HG02884 (cell line): ENCODE measurements around the gene GOLGA3.
"Not testable (repeated sequence)": the region's sequence is repeated elsewhere in the genome, so short reads cannot be mapped to it uniquely, and the experiment has no call there.

ENCODE experiments used
- ATAC-seq: cut with Tn5 transposase; IDR thresholded peaks from one replicate; pipeline ENCODE4 v1.9.1; 2021; ENCODE audit warnings: mild to moderate bottlenecking, moderate library complexity; ENCODE audit not compliant: unreplicated experiment

GOLGA3 gene

DNA sequence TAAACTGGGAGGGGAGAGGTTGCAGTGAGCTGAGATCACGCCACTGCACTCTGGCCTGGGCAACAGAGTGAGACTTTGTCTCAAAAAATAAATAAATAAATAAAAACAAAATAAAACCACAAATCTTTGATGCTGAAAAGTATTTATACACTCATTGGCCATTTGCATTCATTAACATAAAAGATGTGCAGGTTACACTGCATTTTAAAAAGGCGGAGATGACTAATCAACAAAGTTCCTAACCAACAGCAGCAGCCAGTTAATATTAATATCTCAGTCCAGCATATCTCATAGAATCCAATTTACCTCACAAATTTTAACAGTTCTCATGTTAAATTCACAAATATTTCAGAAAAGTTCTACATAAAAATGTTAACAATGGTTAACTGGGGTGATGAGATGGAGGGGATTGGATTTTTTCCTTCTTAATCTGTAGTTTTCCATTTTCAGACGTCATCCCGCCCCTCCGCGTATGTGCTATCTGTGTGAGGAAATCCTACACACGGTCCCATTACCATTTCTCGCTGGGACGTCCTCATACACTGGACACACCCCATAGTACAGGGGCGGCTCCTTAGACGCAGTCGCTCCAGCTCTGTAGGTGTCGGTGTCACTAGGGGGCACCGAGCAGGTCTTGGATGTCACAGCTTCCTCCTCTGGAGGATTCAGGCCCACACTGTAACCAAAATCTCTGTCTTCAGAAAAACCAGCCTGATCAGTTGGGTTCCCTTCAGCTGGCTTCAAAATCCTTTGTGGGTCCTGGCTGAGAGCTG lies 74.3 kb downstream of the GOLGA3 start:
- ATAC-seq: no peak

DNA sequence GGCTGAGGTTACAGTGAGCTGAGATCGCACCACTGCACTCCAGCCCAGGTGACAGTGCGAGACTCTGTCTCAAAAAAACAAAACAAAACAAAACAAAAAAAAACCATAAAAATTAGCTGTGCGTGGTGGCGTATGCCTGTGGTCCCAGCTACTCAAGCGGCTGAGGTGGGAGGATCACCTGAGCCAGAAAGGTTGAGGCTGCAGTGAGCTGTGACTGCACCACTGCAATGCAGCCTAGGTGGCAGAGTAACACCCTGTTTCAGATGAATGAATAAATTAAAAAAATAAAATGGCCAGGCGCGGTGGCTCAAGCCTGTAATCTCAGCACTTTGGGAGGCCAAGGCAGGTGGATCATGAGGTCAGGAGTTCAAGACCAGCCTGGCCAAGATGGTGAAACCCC lies 75.0 kb downstream of the GOLGA3 start:
- not testable (repeated sequence) for ATAC-seq

DNA sequence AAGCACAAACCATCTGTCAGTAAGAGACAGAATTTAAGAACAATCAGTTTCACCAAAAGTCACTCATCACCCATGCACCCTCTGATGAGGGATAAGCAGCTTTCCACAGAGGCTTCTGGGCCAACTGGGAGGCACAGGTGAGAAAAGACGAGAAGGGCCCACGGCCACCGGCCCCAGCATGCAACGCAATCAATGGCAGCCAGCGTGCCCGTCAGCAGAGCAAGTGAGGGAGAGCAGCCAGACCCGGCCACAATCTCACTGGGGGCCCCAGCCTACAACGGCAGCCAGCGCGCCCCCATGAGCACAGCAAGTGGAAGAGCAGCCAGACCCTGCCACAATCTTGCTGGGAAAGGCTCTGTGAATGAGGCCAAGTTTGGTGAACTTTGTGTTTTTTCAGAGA lies 80.3 kb downstream of the GOLGA3 start:
- no peak for ATAC-seq

DNA sequence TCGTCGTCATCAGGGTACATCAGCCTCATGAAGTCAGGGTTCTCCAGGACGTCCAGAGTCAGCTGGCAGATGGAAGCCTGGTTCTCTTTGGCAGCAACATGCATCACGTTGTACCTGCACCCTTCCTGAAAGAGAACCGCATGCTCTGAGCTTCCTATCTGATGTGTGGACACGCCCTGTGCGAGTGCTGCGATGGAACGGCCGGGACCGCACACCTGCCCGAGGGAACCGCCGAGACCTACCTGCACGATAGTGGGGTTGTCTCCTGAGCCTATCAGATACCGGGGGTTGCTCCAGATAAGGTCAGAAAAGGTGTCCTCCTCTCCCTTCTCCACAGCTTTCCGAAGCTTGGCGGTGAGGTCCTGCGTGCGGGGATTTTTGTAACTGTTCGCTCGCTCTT lies 80.8 kb downstream of the GOLGA3 start:
- no peak for ATAC-seq

DNA sequence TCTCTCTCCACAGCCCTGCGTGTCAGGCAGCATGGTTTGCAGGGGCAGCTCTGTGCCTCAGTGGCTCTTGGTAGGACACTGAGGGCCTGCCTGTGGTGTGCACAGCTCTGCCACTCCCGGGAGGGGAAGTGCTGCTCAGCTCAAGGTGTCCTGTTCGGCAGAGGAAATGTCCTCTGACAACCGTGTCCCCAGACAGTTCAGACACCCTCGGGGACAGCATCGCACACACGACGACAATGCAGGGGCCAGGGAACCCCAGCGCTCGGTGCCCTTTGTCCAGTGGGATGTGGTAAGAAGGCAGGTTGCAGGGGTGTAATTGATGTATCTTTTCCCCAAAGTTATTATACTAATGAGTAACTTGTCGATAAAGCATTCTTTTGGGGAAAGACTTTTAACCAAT lies 81.3 kb downstream of the GOLGA3 start:
- ATAC-seq: no peak

GRCh38 chr12:132746613-132747012 lies 82.1 kb downstream of the GOLGA3 start:
- ATAC-seq: no peak

DNA sequence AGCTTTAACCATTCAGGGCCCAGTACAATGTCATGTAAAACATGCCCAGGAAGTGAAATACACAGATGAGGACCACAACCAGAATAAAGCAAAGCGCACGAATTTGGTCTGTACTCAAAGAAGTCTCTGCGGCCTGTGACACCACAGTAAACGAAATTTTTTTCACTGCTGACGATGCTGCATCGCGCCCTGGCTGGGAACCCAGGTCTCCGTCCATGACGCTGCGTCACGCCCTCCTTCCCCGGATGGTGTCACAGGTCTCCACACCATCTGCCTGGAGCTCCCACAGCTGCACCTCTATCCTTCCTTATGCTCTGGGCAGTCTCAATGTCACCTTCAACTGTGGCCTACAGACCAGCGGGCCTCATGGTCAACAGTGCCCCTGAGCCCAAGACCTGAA lies 84.8 kb downstream of the GOLGA3 start:
- ATAC-seq: no peak

DNA sequence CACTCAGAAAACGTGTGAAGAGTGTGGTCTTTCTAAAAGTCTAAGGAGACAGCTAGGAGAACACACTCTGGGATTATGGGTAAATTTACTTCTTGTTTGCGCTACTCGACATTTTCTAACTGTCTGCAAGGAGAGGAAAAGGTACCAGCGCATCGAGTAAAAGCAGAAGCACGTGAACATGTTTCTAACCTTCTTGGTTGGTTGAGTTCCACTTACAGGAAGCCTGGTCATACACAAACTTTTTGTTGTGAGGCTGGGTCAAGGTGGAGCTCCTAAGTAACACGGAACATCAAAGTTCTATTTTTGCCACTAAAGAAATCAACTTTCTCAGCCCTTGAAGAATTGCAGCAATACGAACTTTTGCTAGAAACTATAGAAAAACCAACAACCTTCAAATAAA lies 87.0 kb downstream of the GOLGA3 start:
- no peak for ATAC-seq

DNA sequence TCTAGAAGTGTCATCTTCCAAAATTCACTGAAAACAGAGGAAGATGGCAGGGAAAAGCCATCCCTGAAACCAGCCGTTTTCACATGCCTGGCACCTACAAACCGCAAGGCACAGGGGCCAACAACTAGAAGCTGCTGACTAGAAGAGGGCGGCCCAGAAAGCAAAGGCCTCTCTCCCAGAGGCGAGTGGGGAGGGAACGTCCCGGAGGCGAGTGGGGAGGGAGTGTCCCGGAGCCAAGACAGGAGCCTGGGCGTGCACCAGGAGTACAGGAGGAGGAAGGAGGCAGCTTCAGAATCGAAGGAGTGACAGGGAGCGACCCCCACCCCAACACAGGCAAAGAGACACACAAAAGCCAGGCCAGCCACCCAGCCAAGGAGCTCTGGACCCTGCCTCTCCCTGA lies 88.0 kb downstream of the GOLGA3 start:
- ATAC-seq: no peak

DNA sequence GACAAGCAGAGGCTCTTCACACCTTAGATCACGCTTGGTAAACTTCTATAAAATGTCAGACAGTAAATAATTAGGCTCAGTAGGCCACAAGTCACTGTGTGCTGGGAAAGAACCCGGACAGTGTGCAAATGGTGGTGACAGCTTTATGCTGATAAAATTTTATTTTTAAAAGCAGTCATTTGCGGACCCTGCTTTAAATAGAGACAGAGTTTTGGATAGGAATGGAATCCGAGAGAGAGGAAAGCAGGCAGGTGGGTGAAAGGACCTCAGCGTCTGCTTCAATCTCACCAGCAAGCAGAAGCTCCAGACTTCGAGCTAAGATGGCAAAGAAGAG lies 88.4 kb downstream of the GOLGA3 start:
- no peak for ATAC-seq

- ATAC-seq: no peak
Observed at GRCh38 chr12:132739600-132740312, 88.9 kb downstream of the GOLGA3 start.

DNA sequence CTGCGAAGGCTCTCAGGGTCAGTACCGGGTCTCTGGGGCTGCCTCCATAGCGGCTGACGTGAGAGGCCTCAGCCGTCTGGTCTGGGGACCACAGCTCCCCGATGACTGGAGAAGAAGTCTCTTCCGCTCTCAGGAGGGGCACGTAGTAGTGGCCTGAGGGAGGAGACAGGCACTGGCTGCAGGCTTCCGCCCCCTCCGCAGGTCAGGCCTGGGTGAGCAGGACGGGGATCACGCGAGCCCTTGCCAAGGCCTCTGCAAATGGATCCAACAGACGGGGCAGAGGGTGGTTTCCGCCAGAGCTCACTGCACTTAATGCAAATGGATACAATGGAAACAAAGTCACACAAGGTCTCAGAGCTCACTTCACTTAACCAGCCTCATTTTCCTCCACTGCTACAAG lies 91.8 kb downstream of the GOLGA3 start:
- no peak for ATAC-seq

GRCh38 chr12:132736378-132736777 lies 92.3 kb downstream of the GOLGA3 start:
- no peak for ATAC-seq

DNA sequence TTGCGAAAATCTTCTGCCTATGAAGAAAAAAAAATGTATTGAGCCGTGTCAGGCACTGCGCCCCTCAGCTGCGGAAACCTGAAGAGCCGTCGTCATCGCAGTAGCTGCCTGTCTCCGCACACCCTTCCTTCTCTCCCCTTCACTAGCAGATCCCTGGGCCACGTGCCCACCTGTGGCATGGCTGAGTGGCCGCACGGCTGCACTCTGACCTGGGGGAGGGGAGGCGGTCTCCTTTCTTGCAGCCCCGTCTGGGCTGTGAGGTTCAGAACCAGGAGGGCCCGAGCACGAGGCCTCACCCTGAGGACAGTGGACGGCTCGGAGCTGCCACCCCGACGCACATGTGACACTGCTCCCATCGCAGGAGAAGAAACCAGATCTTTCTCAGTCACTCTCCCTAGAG lies 93.2 kb downstream of the GOLGA3 start:
- no peak for ATAC-seq

GRCh38 chr12:132734206-132734605 lies 94.5 kb downstream of the GOLGA3 start:
- no peak for ATAC-seq

GRCh38 chr12:132731574-132731973 lies 97.1 kb downstream of the GOLGA3 start:
- no peak for ATAC-seq

DNA sequence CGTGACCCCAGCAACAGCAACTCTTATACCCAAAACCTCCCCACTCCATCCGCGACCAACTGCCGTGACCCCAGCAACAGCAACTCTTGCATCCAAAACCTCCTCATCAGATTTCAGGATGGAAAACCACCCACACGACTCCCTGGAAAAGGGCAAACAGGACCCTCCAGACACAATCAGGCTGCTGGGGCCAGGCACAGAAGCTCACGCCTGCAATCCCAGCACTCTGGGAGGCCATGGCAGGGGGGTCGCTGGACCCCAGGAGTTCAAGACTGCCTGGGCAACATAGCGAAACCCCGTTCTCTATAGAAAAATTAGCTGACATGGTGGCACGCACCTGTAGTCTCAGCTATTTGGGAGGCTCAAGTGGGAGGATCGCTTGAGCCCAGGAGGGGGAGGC lies 98.3 kb downstream of the GOLGA3 start:
- no peak for ATAC-seq

DNA sequence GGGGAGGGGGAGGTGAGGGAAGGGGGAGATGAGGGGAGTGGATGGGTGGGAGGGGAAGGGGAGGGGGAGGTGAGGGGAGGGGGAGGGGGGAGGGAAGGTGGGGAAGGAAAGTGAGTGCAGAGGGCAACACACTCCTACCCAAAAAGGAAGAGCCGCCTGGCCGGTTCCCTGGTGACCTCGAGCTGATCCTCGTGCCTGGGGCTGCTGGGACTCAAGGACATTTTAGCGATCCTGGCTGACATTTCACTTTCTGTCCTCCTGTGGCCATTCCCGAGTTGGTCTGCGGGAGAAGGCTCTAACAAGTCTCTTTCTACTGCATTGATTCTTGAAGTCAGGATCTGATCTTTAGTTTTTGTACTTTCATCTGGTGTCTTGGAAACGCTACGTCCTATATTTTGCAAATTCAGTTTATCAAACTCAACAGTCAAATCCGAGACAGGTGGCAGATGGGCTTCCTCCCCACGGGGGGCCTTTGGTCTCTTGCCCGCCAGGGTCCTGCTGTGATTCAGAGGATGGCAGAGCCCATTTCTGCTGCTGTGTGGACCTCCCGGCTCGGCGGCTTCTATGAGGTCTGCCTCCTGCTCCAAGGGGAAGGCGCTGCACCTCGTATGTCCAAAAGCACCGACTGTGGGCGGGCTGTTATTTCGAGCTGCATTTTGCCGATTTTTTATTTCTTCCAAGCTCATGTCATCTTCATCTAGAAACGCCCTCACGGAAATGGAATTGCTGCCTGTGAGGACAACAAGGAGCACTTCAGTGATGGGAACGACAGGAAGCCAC lies 98.9 kb downstream of the GOLGA3 start:
- ATAC-seq: no peak

DNA sequence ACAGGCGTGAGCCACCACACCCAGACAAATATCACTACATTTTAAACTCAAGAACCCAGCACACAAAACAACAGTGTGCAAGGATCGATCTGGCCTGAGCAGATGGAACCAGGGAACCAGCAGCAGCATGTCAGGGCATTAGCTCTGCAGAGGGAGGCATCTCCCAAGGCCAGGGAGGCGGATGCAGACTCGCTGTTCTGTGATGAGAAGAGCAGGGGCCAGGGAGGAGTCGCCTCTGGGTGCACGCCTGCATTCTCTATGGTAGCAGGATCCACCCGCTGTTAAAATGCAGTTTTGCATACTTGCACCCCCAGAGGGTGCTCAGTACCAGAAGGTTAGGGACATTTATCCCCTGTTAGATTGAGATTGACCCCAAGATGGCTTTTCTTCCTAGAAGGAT lies 100.2 kb downstream of the GOLGA3 start:
- no peak for ATAC-seq

DNA sequence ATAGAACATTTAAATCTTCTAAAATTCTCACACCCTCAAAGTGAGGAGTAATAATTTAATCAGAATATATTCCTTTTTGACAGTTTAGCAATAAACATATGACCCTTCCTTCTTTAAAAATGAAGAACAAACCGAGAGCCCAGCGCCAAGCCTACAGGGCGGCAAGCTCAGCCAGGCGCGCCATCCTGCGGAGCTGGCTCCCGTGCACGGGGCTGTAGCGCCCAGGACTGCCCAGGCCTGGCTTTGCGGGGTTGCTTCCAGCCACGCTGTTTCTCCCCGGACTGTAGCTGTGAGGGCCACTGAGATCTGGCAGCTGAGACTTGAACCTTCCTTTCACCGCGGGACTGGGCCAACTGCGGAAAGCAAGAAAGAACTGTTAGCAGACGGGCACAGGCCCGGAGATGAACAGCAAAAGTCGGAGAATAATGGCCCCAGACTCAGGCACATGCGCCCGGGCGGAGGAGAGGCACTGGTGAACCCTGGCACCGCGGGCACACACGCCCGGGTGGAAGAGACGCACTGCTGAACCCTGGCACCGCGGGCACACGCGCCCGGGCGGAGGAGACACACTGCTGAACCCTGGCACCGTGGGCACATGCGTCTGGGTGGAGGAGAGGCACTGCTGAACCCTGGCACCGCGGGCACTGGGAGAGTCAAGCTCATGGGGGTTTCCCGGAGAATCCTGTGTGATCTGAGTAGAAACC lies 101.4 kb downstream of the GOLGA3 start:
- no peak for ATAC-seq

- no peak for ATAC-seq
Observed at GRCh38 chr12:132726386-132726785, 102.3 kb downstream of the GOLGA3 start.
